OCI-LY1 (cell line): ENCODE results near the gene PRSS56.

Experiments
- EZH2 ChIP-seq: fragments of 200-600 bp; sonication (generic), shearing (Covaris generic); IDR thresholded peaks from 2 replicates; pipeline ENCODE4 v1.8.0; 2017; ENCODE audit warnings: borderline replicate concordance, mixed run types, mild to moderate bottlenecking, antibody characterized with exemption, low read length, moderate library complexity, mixed read lengths
- TF ChIP-seq, protein P1 (sequence below): fragments of 200-600 bp; sonication (generic), shearing (Covaris generic); IDR thresholded peaks from 2 replicates; pipeline ENCODE4 v1.5.1; 2017; ENCODE audit warnings: mild to moderate bottlenecking, antibody characterized with exemption, low read length, moderate library complexity, mixed read lengths

DNA sequence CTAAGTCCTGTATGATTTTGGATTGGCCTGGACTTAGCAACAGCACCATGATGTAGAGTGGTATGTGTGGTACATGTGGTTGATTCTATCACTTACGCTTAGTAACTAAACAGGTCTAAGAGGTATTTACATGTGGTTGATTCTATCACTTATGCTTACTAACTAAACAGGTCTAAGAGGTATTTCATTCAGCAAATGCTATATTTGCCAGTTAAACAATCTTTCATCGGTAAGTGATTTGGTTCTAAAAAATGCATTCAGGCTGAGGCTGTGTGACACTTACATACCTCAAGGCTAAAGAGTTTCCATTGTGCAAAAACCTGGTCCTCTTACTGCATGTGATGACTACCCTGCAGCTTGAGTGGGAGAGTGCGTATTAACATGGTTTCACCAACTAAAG, 43.4 kb downstream of the PRSS56 start:
- TF ChIP-seq, protein P1, sequence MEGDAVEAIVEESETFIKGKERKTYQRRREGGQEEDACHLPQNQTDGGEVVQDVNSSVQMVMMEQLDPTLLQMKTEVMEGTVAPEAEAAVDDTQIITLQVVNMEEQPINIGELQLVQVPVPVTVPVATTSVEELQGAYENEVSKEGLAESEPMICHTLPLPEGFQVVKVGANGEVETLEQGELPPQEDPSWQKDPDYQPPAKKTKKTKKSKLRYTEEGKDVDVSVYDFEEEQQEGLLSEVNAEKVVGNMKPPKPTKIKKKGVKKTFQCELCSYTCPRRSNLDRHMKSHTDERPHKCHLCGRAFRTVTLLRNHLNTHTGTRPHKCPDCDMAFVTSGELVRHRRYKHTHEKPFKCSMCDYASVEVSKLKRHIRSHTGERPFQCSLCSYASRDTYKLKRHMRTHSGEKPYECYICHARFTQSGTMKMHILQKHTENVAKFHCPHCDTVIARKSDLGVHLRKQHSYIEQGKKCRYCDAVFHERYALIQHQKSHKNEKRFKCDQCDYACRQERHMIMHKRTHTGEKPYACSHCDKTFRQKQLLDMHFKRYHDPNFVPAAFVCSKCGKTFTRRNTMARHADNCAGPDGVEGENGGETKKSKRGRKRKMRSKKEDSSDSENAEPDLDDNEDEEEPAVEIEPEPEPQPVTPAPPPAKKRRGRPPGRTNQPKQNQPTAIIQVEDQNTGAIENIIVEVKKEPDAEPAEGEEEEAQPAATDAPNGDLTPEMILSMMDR, result no peak
- TF ChIP-seq EZH2, result no peak
